DMS53 treated with DMSO at 0.1 percent for 48 hours (cell line): ENCODE measurements around the gene VPS35L.
"Not testable (repeated sequence)": the region's sequence is repeated elsewhere in the genome, so short reads cannot be mapped to it uniquely, and the experiment has no call there.

Experiments
- DNase-seq: peaks from one replicate; lab custom pipeline; 2025; ENCODE audit not compliant: unreplicated experiment; lab: John Stamatoyannopoulos, UW

VPS35L gene

DNA sequence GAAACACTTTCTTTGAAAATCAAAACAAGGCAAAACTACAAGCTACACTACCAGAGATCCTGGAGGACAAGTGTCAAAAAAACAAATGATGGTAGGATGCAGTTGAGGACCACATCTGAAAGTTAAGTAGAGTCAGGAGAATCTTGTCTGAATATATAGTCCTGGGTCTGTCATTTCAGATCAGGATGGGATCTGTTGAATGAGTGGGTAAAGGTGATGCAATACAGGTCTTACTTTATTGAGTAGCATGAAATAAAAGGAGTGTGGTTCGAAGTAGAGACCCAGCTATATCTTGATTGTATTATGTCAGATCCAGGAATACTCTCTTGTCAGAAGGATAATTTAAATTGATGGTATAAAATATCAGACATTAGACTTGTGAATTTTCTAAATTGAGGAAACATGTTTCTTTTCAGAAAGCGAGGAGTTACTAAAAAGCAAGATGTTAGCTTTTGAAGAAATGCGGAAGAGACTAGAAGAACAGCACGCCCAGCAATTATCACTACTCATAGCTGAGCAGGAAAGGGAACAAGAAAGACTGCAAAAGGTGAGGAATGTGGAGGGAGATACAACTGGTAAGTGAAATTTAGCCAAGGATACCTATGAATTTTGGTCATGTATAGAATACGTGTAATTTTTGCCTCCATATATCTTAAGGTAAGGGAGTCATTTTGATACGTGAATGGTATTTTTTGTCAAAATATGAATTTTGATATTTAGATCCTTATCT lies 15.1 kb upstream of the VPS35L start:
- no peak for DNase-seq

DNA sequence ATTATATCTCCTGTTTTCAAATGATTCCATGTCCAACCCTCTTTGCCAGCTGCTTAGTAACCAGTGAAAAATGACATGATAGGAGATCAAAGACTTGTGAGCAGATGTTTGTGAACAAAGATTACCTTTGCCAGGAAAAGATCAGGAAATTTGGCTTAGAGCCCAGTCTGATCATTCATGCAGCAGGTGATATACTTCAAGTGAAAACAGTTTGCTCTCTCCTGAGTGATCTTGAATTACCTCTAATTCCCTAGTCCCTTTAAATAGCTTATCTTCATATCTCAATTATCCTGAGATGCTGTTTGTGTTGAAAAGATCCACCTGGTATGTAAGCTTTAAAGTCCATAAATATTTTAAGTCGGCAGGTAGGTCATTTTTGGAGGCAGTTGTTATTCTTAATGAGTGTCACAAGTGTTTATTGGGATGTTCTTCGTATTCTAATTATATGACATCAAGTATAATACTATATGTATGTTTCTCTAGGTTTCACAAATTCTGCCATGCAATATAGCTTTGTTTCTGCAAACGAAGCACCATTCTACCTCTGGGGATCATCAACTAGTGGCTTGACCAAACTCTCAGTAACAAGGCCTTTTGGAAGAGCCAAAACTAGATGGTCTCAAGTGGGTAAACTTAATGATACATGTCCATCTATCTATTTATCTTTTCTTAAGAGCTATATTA lies 13.2 kb upstream of the VPS35L start:
- DNase-seq, result peak; percentile 86

DNA sequence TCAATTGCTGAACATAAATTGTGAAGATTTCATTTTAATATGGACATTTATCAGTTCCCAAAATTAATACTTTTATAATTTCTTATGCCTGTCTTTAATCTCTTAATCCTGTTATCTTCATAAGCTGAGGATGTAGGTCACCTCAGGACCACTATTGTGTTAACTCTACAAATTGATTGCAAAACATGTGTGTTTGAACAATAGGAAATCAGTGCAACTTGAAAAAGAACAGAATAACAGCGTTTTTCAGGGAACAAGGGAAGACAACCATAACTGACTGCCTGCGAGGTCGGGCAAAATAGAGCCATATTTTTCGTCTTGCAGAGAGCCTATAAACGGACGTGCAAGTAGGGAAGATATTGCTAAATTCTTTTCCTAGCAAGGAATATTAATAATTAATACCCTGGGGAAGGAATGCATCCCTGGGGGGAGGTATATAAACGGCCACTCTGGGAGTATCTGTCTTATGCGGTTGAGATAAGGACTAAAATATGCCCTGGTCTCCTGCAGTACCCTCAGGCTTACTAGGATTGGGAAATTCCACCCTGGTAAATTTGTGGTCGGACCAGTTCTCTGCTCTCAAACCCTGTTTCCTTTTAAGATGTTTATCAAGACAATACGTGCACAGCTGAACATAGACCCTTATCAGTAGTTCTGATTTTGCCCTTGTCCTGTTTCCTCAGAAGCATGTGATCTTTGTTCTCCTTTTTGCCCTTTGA lies 12.1 kb upstream of the VPS35L start:
- DNase-seq, result not testable (repeated sequence)

DNA sequence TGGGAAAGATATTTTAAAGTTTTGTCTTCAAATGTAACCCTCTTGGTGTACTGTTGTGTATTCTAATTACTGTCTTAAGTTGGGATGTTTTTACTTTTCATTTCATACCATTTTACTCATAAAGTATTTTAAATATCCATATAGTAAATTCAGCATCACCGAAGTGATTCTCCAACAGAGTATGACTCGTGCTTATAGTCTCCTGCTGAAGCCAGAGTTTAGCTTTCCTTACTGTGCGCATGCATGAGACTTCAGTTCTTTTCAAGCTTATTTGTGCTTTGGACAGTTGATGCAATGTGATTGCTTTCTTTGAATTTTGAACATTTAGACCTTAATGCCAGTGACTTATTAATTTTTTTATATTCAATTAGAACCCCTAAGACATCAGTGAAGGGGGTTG lies 7.4 kb upstream of the VPS35L start:
- no peak for DNase-seq

DNA sequence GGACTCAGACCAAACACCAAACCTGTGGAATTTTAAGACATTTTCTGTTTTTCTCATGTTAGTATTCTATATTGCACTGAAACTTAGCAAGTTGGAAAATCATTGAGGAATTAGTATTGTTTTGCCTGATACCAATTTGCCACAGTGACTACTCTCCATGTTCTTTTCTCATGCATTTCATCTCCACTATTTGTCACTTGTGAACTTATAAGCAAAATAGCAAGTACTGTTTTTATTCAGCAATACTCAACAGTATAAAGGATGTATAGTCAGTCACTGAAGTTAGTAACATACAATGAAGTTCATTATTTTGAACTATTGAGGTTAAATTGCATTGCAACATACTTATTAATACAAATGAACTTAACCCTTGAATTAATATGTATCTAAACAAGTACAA lies 5.8 kb upstream of the VPS35L start:
- DNase-seq, result no peak

DNA sequence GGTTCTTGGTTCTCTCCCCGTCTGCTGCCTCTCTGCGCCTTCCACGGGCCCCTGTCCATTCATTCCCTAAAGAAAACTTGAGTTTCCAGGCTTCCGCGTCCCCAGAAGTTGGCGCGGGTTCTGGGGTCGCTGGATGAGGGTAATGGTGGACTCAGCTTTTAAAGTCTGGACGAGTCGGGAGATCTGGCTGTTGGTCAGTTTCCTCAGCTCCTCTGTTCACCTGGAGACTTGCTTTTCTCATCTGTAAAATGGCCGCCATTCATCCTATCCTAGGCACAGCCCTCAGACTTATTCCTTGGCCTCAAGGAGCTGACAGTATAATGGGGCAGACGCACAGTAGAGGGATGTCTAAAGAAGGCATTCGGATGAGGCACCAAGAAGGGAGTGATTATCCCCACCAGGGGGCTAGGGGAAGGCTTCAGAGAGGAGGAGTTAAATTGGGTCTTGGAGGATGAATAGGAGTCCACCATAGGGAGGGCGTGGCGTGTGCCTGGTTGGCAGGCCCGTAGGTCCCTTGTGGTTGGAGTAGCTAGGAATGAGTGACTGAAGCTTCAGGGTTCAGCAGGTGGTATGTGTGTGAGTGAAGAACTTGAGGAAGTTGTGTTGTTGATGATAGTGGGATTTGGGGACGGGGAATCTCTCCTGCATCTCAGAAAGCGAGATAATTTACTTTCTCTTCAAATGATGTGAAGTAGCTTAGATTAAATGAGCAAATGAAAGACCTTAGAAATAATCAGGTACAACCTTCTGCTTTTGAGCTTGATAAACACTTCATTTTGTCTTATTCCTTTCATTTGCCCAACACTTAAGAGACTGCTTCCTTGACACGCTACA lies 652 bp downstream of the VPS35L start:
- no peak for DNase-seq

DNA sequence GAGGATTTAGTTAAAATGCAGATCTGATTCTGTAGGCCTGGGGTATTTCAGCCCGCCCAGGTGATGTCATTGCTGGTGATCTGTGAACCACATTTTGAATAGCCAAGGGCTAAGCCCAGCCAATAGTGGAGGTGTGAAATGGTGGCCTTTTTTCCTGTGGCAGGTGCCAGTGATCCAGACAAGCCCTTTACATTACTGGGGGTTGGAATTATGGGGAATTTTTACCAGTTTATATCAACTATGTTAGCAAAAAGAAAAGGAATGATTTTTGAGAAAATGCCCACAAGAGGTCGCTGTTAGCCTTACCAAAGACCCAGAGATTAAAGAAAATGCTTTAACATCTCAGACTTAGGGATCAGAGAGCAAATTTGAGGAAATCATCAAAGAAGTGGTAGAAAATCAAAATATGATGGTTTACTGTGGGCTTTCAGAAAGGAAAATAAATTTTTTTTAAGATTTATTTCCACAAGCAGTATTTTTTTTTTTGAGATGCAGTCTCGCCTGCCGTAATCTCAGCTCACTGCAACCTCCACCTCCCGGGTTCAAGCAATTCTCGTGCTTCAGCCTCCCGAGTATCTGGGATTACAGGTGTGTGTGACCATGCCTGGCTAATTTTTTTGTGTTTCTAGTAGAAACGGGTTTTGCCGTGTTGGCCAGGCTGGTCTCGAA lies 3.9 kb downstream of the VPS35L start:
- DNase-seq, result peak; percentile 27

DNA sequence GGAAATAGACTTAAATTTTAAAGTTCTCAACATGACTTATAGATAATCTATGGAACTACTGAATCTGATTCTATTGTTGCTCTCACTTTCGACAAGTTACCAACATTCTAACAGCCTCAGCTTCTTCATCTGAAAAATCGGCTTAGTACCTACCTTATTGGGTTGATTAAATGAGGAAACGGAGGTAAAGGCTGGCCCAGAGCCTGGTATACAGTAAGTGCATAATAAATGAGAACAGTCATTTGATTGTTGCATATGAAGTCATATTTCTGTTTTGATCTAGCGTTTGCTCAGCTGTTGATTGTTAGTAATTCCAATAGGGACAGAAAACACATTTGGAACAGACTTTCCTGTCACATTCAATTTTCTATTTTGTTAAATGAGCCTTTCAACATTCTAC lies 4.6 kb downstream of the VPS35L start:
- no peak for DNase-seq

DNA sequence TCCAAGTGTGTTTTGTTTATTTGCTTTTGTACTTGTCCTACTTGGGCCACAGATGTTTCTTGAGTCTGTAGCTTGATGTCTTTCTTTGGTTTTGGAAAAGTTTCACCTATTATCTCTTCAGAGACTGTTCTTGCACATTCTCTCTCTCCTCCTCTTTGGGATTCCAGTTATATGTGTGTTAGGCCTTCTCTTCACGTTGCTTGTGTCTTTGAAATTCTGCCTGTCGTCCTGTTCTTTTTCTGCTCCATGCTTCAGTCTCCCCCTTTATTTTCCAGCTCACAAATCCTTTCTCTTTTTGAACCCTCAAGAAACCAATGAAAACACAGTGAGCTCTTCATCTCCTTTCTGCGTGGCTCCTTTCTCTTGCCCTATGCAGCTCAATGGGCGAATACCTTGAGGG lies 7.9 kb downstream of the VPS35L start:
- no peak for DNase-seq

DNA sequence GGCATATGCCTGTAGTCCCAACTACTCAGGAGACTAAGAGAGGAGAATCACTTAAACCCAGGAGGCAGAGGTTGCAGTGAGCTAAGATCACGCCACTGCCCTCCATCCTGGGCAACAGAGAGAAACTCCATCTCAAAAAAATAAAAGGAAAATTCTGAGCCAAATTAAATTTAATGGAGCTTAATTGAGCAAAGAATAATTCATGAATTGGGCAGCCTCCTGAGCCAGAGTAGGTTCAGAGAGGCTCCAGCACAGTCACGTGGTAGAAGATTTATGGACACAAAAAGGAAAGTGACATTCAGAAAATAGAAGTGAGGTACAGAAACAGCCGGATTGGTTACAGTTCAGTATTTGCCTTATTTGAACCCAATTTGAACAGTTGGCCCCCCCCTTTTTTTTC lies 10.9 kb downstream of the VPS35L start:
- DNase-seq, result no peak

DNA sequence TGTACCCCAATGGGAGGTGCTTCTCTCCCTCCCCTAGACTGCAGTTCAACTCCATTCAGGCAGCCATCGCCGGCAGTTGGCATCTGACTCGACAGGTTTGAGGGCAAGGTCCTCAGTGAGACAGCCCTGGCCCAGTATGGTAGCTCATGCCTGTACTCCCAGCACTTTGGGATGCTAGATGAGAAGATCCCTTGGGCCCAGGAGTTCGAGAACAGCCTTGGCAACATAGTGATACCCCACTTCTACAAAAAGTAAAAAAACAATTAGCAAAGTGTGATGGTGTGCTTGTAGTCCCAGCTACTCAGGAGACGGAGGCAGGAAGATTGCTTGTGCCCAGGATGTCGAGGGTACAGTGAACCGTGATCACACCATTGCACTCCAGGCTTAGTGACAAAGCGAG lies 12.1 kb downstream of the VPS35L start:
- DNase-seq, result no peak

DNA sequence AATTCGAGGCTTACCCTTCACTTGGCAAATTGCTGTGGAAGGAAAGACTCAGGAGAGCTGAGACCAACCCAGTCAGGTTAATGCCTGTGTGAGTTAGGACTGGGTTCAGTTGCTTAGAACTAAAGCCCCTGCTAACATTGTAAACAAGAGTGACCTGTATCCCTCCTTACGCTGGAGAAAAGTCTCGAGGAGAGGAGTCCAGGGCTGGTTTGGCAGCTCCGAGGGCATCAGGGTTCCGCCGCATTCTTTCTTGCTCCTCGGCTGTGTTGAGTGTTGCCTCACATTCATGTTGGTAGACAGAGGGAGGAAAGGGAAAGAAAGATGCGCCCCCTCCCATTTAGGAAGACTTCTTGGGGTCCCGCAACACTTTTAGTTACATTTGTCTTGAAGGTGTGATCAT lies 18.5 kb downstream of the VPS35L start:
- DNase-seq, result no peak

DNA sequence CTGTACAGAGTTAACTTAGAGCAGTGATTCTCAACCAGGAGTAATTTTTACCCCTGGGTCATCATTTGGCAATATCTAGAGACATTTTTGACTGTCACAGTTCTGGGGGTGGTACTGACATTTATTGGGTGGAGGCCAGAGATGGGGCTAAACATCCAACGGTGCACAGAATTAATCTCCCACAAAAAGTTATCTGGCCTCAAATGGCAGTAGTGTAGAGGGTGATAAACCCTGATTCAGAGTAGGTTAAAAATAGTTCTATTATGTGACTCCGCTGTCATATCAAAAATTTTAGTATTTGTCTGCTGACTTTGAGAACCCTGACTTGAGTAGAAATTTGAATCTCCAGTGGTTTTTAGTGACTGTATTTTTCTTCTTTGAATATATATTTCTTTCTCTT lies 19.1 kb downstream of the VPS35L start:
- no peak for DNase-seq

DNA sequence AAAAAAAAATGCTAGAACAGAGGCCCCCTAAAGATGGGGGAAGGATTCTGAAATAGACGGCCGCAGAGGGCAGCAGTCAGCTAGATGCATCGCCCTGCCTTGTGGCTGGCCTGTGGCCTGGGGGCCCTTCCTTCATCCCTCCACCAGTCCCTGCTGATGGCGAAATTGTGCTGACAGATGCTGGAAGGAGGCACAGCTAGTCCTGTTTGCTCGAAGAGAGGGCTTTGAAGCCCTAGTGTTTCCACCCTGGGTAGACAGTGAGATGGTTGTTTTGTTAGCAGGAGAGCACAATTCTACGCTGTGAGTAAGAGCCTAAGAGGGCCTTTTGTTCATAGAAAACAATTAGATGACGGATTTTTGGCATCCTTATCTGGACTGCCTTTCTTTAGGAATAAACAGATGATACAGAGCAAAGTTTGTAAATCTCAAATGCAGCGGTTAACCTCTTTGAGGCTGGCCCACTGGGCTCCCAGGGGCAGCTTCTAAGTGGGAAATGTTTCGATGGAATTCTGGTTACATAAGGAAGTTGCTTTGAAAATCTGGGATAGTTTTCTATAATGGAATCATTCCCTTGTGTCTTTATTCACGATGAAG lies 23.0 kb downstream of the VPS35L start:
- no peak for DNase-seq

DNA sequence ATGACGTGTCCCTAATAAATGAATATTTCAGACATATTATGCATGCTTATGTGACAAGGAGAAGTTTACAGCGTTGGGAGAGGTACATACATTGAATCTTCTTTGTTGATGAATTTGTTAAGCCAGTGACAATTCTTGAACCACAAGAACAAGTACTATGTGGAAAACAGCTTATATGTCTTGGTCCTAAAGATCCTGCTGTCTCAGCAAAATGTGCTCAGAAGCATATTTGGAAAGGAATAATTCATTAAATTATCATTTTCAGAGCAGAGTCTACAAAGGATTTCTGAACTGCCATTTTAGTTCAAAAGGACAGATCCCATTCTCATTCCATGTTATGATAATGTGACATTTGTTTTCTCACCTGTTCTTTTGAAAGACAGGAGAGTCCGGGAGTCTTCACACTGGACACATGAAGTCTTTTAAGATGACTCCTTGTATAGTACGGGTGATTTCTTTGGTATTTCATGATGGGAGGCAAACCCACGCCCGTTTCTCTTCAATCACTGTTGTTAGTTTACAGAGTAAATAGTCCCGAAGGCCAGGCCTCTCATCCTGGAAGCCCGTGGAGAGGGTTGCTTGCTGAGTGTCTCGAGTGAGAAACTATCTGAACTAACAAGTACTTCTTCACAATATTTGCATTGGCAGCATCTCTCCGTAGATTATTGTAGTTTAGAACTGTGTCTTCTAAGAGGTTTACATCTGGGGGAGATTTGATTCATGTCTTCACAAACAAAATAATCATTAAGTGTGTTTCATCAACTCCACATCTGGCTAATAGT lies 26.7 kb downstream of the VPS35L start:
- DNase-seq, result no peak

DNA sequence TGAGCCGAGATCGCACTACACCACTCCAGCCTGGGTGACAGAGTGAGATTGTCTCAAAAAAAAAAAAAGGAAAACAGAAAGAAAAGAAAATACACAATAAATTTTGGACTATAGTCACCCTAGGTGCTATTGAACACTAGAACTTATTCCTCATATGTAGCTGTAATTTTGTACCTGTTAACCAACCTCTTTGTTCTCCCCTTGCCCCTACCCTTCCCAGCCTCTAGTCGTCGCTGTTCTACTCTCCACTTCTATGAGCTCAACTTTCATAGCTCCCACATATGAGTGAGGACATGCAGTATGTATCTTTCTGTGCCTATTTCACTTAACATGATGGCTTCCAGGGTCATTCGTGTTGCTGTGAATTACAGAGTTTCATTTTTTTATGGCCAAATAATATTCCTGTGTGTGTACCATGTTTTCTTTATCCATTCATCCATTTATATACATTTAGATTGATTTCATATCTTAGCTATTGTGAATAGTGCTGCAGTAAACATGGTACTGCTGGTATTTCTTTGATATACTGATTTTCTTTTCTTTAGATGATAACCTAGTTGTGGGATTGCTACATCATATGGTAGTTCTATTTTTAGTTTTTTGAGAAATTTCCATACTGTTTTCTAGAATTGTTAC lies 28.3 kb downstream of the VPS35L start:
- DNase-seq, result peak; percentile 26

DNA sequence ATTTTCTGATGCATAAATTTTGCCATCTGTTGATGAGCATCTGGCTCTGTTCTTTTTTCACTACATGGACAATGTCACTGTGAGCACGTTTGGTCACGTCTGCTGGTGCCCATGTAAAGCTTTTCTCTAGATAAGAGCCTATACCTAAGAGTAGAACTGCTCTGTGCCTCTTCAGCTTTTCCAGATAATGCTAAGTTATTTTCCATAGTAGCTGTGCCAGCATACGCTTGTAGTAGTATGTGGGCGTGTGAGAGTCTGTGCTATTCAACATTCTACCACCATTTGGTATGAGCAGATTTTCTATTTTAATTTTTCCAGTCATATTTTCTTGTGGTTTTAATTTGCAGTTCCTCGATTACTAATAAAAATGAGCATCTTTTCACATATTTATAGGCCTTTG lies 33.2 kb downstream of the VPS35L start:
- DNase-seq, result no peak

DNA sequence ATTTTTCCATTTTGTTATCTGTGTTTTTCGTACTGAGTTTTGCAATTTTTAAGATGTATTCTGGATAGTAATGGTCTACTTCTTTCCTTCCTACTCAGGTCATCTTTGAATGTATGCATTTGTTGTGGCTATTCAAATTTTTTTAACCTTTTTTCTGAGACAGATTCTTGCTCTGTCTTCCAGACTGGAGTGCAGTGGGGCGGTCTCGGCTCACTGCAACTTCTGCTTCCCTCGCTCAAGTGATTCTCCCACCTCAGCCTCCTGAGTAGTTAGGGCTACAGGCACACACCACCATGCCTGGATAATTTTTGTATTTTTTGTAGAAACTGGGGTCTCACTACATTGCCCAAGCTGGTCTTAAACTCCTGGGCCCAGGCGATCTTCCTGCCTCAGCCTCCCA lies 33.6 kb downstream of the VPS35L start:
- no peak for DNase-seq

DNA sequence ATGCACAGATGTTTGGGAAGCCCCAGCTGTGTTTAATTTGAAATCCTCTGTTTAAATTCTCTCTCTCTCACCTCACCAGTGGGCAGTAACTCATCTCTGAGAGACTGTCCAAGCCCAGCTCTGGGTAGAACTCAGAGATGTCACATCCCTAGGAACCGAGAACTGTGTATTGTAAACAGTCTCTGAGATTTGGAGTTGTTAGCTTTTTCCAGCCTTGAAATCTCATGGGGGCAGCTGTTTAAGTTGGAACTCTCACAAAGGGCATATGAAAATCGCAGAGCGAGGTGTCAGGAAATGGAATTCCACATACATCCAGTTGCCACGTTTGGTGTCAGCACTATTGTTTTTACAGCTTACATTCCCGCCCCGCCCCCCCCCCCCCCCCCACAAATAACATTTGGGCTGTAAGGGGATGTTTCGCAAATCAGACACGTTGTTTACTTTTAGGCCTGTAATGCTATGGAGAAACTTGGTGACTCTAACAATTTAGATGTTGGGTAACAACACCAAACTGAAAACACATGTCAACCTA lies 34.3 kb downstream of the VPS35L start:
- no peak for DNase-seq
